SK-N-SH (cell line): ENCODE measurements around the gene THADA. TPM values are rescaled to one million over a fixed set of nuclear protein-coding genes. Genes with fewer than 3 reads are reported as not detected.

Experiments
- CTCF ChIA-PET: fragments of 300-600, 350-600 bp; formaldehyde crosslinking; extraction: SDS; loops from one replicate; lab custom pipeline; 2021; lab: Yijun Ruan, JAX
- POLR2A ChIA-PET: fragments of 350-600 bp; sonication (Branson Sonifier 250); formaldehyde crosslinking; extraction: SDS; loops from one replicate; lab custom pipeline; 2020; ENCODE audit warnings: antibody characterized with exemption, inconsistent platforms; lab: Yijun Ruan, JAX
- DNase-seq: peaks from one replicate; pipeline ENCODE4 v3.0.0; 2012
- H2AFZ ChIP-seq: fragments of 200-600 bp; sonication (generic); 2 replicates; pipeline ENCODE4 v1.8.1; 2016; ENCODE audit warnings: antibody characterized with exemption, mild to moderate bottlenecking, low read depth
- H3F3A ChIP-seq: fragments of 200-600 bp; sonication (generic); replicated peaks from 2 replicates; pipeline ENCODE3; 2016; ENCODE audit warnings: antibody characterized with exemption, mild to moderate bottlenecking; ENCODE audit not compliant: insufficient read depth
- H3K27ac ChIP-seq, 2 experiments: fragments of 200-500 bp in 1 of 2; fragments of 200-600 bp in 1 of 2; sonication (Bioruptor generic) in 1 of 2; sonication (generic), shearing (Covaris generic) in 1 of 2; 2 replicates each; pipeline versions ENCODE4 v1.5.1 to v1.6.1; 2014 to 2016; ENCODE audit warnings: low read depth in 2 of 2, inconsistent platforms in 1 of 2, low read length in 1 of 2, mild to moderate bottlenecking in 1 of 2, mixed read lengths in 1 of 2
- H3K27me3 ChIP-seq: fragments of 200-600 bp; sonication (generic), shearing (Covaris generic); 2 replicates; pipeline ENCODE4 v1.6.1; 2016; ENCODE audit warnings: mixed run types; ENCODE audit not compliant: insufficient read depth
- H3K36me3 ChIP-seq, 2 experiments: fragments of 200-500 bp in 1 of 2; fragments of 200-600 bp in 1 of 2; sonication (Bioruptor generic) in 1 of 2; sonication (generic) in 1 of 2; replicated peaks in 1 of 2; 2 replicates each; pipeline versions ENCODE3 to v1.5.1; 2014 to 2016; ENCODE audit warnings: low read length in 1 of 2, mild to moderate bottlenecking in 1 of 2; ENCODE audit not compliant: insufficient read depth in 2 of 2, control insufficient read depth in 1 of 2
- H3K4me1 ChIP-seq, 2 experiments: fragments of 200-500 bp in 1 of 2; fragments of 200-600 bp in 1 of 2; sonication (Bioruptor generic) in 1 of 2; sonication (generic), shearing (Covaris generic) in 1 of 2; 2 replicates each; pipeline versions ENCODE4 v1.5.1 to v1.6.1; 2014 to 2016; ENCODE audit warnings: low read depth in 1 of 2, low read length in 1 of 2, mixed run types in 1 of 2; ENCODE audit not compliant: insufficient read depth in 2 of 2, control insufficient read depth in 1 of 2
- H3K4me2 ChIP-seq: fragments of 200-600 bp; sonication (generic), shearing (Covaris generic); 2 replicates; pipeline ENCODE4 v1.6.1; 2017; ENCODE audit warnings: mixed run types
- H3K4me3 ChIP-seq, 2 experiments: fragments of 200-500 bp in 1 of 2; fragments of 200-600 bp in 1 of 2; sonication (Bioruptor generic) in 1 of 2; sonication (generic), shearing (Covaris generic) in 1 of 2; 2 replicates each; pipeline versions ENCODE4 v1.5.1 to v1.8.1; 2014 to 2016; ENCODE audit warnings: low read depth in 2 of 2, inconsistent platforms in 1 of 2, low read length in 1 of 2, mild to moderate bottlenecking in 1 of 2, mixed read lengths in 1 of 2, moderate library complexity in 1 of 2
- H3K79me2 ChIP-seq: fragments of 200-600 bp; sonication (generic); 2 replicates; pipeline ENCODE4 v1.8.1; 2017; ENCODE audit warnings: mild to moderate bottlenecking; ENCODE audit not compliant: insufficient read depth
- H3K9ac ChIP-seq: fragments of 200-600 bp; sonication (generic); 2 replicates; pipeline ENCODE4 v1.6.1; 2017; ENCODE audit warnings: mixed run types
- H3K9me2 ChIP-seq: fragments of 200-600 bp; sonication (generic); 2 replicates; pipeline ENCODE4 v1.6.1; 2017; ENCODE audit warnings: mixed run types
- H3K9me3 ChIP-seq: fragments of 200-600 bp; sonication (generic); 2 replicates; pipeline ENCODE4 v1.6.1; 2017; ENCODE audit warnings: mixed run types, mild to moderate bottlenecking, moderate library complexity
- H4K20me1 ChIP-seq: fragments of 200-600 bp; sonication (generic); 2 replicates; pipeline ENCODE4 v1.6.1; 2017; ENCODE audit warnings: mild to moderate bottlenecking, mixed run types; ENCODE audit not compliant: insufficient read depth
- EZH2phosphoT487 ChIP-seq: fragments of 200-600 bp; sonication (generic); IDR thresholded peaks from 2 replicates; pipeline ENCODE4 v1.6.1; 2017; ENCODE audit warnings: low read depth, mixed run types, mild to moderate bottlenecking, antibody characterized with exemption, moderate library complexity, borderline replicate concordance
- FOXJ3 ChIP-seq: sonication (generic); formaldehyde crosslinking; IDR thresholded peaks from 2 replicates; pipeline ENCODE4 v1.5.1; 2020; ENCODE audit warnings: mild to moderate bottlenecking, missing genetic modification reagents
- FOXM1 ChIP-seq: IDR thresholded peaks from 2 replicates; pipeline ENCODE4 v1.4.0; 2012; ENCODE audit warnings: low read depth, mild to moderate bottlenecking
- GATA2 ChIP-seq: sonication (generic); formaldehyde crosslinking; IDR thresholded peaks from 2 replicates; pipeline ENCODE4 v1.5.0; 2020; ENCODE audit warnings: mild to moderate bottlenecking, missing genetic modification reagents
- JUND ChIP-seq: IDR thresholded peaks from 2 replicates; pipeline ENCODE4 v1.4.0; 2012
- MXI1 ChIP-seq: IDR thresholded peaks from 2 replicates; pipeline ENCODE4 v1.6.1; 2012; ENCODE audit warnings: mild to moderate bottlenecking, low read depth, low read length, improper control_type of control experiment
- NFIC ChIP-seq: IDR thresholded peaks from 2 replicates; pipeline ENCODE4 v1.4.0; 2012; ENCODE audit warnings: borderline replicate concordance
- PBX3 ChIP-seq: IDR thresholded peaks from 2 replicates; pipeline ENCODE4; 2012
- POLR2AphosphoS5 ChIP-seq: IDR thresholded peaks from 2 replicates; pipeline ENCODE4 v1.6.1; 2012; ENCODE audit warnings: low read depth, low read length
- RAD21 ChIP-seq: IDR thresholded peaks from 2 replicates; pipeline ENCODE4 v1.6.1; 2012; ENCODE audit warnings: mild to moderate bottlenecking, low read length
- TCF12 ChIP-seq: IDR thresholded peaks from 2 replicates; pipeline ENCODE4 v1.4.0; 2012
- TEAD4 ChIP-seq: IDR thresholded peaks from 2 replicates; pipeline ENCODE4 v1.4.0; 2012; ENCODE audit warnings: mild to moderate bottlenecking, borderline replicate concordance; ENCODE audit not compliant: insufficient read depth
- USF1 ChIP-seq: IDR thresholded peaks from 2 replicates; pipeline ENCODE4 v1.4.0; 2012; ENCODE audit warnings: low read depth, borderline replicate concordance
- WGBS: methylation state at CpG from one replicate; pipeline ENCODE4 v1.1.6; 2017; ENCODE audit warnings: low lambda C conversion rate; 5-methylcytosine and 5-hydroxymethylcytosine counted together
- polyA plus RNA-seq, 3 experiments: library from polyadenylated mRNA; depleted of rRNA; stranded (reverse); fragments of >200 nt; gene quantifications; 2 replicates each; pipeline ENCODE4 v1.2.3, GENCODE V29; 2012
- TF ChIP-seq, protein P1 (sequence below): IDR thresholded peaks from 2 replicates; pipeline ENCODE4 v1.6.1; 2012; ENCODE audit warnings: mild to moderate bottlenecking, low read depth, low read length, moderate library complexity
- TF ChIP-seq, protein P2 (sequence below): IDR thresholded peaks from 2 replicates; pipeline ENCODE4 v1.4.0; 2012; ENCODE audit warnings: low read depth

Gene THADA
- polyA plus RNA-seq, 1 of the 3 experiments (the other 2 are of a cell fraction), result 25.6 TPM

GRCh38 chr2:43363120-43363519 is 232.7 kb downstream of the THADA start:
- no peaks in the 10 kb centered on the region for H3F3A ChIP-seq
- H3K9me3 ChIP-seq, result no peaks in the 10 kb centered on the region
- POLR2A ChIA-PET, result no interaction called here
- no peaks in the 10 kb centered on the region for H3K79me2 ChIP-seq
- no peaks in the 10 kb centered on the region for H3K27me3 ChIP-seq
- H3K4me1 ChIP-seq, result peaks cover 0 to 11% of the 10 kb centered on the region in 2 experiments; a peak in 2 of 4 replicates
- H4K20me1 ChIP-seq, result no peaks in the 10 kb centered on the region
- no peak for DNase-seq
- no peak overlapping the region for H3K27ac ChIP-seq
- H3K9ac ChIP-seq, result no peak overlapping the region
- no peak overlapping the region for H3K4me2 ChIP-seq
- TF ChIP-seq EZH2phosphoT487 (no peak), GATA2 (CRISPR knock-in tag) (no peak), TCF12 (no peak), MXI1 (no peak), NFIC (no peak), PBX3 (no peak), TEAD4 (no peak), JUND (no peak), POLR2AphosphoS5 (no peak), USF1 (no peak), RAD21 (no peak), FOXJ3 (CRISPR knock-in tag) (no peak), FOXM1 (no peak)
- TF ChIP-seq, protein P1, sequence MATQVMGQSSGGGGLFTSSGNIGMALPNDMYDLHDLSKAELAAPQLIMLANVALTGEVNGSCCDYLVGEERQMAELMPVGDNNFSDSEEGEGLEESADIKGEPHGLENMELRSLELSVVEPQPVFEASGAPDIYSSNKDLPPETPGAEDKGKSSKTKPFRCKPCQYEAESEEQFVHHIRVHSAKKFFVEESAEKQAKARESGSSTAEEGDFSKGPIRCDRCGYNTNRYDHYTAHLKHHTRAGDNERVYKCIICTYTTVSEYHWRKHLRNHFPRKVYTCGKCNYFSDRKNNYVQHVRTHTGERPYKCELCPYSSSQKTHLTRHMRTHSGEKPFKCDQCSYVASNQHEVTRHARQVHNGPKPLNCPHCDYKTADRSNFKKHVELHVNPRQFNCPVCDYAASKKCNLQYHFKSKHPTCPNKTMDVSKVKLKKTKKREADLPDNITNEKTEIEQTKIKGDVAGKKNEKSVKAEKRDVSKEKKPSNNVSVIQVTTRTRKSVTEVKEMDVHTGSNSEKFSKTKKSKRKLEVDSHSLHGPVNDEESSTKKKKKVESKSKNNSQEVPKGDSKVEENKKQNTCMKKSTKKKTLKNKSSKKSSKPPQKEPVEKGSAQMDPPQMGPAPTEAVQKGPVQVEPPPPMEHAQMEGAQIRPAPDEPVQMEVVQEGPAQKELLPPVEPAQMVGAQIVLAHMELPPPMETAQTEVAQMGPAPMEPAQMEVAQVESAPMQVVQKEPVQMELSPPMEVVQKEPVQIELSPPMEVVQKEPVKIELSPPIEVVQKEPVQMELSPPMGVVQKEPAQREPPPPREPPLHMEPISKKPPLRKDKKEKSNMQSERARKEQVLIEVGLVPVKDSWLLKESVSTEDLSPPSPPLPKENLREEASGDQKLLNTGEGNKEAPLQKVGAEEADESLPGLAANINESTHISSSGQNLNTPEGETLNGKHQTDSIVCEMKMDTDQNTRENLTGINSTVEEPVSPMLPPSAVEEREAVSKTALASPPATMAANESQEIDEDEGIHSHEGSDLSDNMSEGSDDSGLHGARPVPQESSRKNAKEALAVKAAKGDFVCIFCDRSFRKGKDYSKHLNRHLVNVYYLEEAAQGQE, result no peak
- TF ChIP-seq, protein P2, sequence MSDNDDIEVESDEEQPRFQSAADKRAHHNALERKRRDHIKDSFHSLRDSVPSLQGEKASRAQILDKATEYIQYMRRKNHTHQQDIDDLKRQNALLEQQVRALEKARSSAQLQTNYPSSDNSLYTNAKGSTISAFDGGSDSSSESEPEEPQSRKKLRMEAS, result no peak
- H2AFZ ChIP-seq, result no peak overlapping the region
- CTCF ChIA-PET, result no interaction called here
- no peaks in the 10 kb centered on the region for H3K36me3 ChIP-seq
- H3K4me3 ChIP-seq, result no peak overlapping the region
- 93% methylated on average over 4 of the region's 4 CpGs for WGBS
- H3K9me2 ChIP-seq, result no peaks in the 10 kb centered on the region
